Coronary artery (tissue), 2 donors: ENCODE data around the gene LRRC14B.
"Not testable (repeated sequence)": the region's sequence is repeated elsewhere in the genome, so short reads cannot be mapped to it uniquely, and the experiment has no call there.

Experiments used
- DNase-seq: peaks from one replicate; pipeline ENCODE4 v3.0.0-alpha.2; 2017; ENCODE audit warnings: low spot score
- H3K27ac ChIP-seq, 2 donors: fragments of 200-600 bp; sonication (generic); one replicate each; pipeline ENCODE4 v1.5.1; 2016 to 2019
- H3K4me3 ChIP-seq: fragments of 200-600 bp; sonication (generic); 2 replicates; pipeline ENCODE4 v1.5.1; 2016; ENCODE audit warnings: mild to moderate bottlenecking, moderate library complexity
- TF ChIP-seq, protein P1 (sequence below): fragments of 200-600 bp; sonication (generic); IDR thresholded peaks from one replicate; pipeline ENCODE4 v1.5.1; 2019; ENCODE audit warnings: antibody characterized with exemption

LRRC14B gene

DNA sequence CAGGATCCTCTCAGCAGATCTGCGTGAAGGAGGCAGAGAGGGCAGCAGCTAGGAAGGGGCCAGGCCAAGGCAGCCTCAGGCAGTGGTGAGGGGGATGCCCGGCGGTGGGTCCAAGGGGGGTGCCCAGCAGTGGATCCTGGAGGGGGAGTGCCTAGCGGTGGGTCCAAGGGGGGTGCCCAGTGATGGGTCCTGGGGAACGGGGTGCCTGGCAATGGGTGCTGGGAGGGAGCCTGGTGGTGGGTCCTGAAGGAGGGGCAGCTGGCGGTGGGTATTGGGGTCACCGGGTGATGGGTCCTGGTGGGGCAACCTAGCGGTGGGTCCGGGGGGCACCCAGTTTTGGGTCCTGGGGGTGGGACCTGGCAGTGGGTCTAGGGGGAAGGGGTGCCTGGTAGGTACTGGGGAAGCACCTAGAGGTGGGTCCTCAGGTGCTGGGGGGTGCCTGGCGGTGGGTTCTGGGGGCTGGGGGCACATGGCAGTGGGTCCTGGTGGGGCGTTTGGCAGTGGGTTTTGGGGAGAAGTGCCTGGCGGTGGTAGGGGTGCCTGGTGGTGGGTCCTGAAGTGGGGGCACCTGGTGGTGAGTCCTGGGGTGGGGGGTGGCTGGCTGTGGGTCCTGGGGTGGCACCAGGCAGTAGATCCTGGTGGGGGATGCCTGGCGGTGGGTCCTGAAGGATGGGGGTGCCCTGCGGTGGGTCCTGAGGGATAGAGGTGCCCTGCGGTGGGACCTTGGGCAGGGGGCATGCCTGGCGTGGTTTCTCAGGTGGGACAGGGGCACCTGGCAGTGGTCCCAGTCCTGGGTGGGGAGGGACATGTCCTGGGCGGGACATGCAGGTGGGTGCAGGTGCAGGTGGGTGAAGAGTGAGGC lies 1.9 kb downstream of the LRRC14B start:
- no peak overlapping the region for H3K27ac ChIP-seq
- DNase-seq = no peak
- no peak overlapping the region for H3K4me3 ChIP-seq
- TF ChIP-seq, protein P1, sequence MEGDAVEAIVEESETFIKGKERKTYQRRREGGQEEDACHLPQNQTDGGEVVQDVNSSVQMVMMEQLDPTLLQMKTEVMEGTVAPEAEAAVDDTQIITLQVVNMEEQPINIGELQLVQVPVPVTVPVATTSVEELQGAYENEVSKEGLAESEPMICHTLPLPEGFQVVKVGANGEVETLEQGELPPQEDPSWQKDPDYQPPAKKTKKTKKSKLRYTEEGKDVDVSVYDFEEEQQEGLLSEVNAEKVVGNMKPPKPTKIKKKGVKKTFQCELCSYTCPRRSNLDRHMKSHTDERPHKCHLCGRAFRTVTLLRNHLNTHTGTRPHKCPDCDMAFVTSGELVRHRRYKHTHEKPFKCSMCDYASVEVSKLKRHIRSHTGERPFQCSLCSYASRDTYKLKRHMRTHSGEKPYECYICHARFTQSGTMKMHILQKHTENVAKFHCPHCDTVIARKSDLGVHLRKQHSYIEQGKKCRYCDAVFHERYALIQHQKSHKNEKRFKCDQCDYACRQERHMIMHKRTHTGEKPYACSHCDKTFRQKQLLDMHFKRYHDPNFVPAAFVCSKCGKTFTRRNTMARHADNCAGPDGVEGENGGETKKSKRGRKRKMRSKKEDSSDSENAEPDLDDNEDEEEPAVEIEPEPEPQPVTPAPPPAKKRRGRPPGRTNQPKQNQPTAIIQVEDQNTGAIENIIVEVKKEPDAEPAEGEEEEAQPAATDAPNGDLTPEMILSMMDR = no peak

GRCh38 chr5:194102-194501 lies 2.8 kb downstream of the LRRC14B start:
- no peak overlapping the region for H3K4me3 ChIP-seq
- DNase-seq = no peak
- TF ChIP-seq, protein P1 = no peak
- H3K27ac ChIP-seq = no peak overlapping the region

DNA sequence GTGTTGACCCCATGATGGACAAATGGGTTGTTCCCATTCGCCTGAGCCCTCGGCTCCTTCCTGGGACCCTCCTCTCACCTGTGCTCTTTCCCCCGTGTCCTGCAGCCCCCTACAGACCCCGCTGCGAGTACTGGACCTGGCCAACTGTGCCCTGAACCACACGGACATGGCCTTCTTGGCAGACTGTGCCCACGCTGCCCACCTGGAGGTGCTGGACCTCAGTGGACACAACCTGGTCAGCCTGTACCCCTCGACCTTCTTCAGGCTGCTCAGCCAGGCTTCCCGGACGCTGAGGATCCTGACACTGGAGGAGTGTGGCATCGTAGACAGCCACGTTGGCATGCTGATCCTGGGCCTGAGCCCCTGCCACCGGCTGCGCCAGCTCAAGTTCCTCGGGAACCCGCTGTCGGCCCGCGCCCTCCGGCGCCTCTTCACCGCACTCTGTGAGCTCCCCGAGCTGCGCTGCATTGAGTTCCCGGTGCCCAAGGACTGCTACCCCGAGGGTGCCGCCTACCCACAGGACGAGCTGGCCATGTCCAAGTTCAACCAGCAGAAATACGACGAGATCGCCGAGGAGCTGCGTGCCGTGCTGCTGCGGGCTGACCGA lies 3.4 kb downstream of the LRRC14B start:
- TF ChIP-seq, protein P1 = no peak
- no peak for DNase-seq
- Histone ChIP-seq H3K4me3 (no peak overlapping the region), H3K27ac (no peak overlapping the region)

DNA sequence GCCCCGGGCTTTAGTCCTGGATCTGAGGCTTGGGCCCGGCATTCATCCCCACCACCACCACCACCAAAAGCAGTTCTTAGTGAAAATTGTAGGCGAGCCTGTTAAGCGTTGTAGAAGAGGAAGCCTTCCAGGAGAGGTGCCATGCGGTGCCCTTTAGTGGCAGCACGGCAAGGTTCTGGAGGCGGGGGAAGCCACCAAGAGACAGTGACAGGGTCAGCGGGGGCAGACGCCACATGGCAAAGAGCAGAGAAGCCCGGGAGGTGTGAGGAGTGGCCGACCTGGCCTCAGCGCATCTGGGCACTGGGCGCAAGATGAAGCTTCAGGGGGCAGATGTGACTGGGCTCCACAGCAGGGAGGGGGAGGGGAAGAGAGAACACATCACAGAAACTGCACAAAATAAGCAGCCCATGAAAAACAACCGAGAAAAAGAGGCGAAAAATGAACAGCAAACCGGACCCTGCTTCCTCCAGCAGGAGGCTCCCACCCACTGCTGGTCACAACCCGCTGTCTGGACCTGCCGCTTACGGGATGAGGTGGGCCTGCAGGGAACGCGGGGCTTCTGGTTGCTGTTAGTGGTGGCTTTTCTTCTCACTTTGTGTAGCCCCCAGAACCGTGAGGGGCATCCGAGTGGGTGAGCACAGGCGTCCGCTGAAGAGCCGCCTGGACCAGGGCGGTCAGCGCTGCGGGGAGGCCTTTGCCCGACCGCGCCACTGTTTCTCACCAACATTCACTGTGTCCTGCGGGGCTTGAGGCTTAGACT lies 4.3 kb downstream of the LRRC14B start:
- DNase-seq = no peak
- Histone ChIP-seq H3K4me3 (no peak overlapping the region), H3K27ac (no peak overlapping the region)
- TF ChIP-seq, protein P1 = no peak

DNA sequence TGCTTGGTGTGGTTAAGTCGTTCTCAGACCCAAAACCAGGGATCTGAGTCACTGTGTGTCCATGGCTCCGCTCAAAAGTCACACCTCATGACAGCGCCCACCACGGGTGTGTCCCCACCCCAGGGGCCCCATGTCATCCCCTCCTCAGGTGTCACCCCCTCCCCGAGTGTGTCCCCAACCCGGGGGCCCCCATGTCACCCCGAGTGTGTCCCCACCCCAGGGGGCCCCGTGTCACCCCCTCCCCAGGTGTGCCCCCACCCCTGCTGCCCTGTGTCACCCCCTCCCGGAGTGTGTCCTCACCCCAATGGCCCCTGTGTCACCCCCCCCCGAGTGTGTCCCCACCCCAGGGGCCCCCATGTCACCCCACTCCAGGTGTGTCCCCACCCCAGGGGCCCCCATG lies 5.1 kb downstream of the LRRC14B start:
- TF ChIP-seq, protein P1 = no peak
- Histone ChIP-seq H3K27ac (no peak overlapping the region), H3K4me3 (no peak overlapping the region)
- DNase-seq = no peak

GRCh38 chr5:197031-197430 lies 5.7 kb downstream of the LRRC14B start:
- H3K27ac ChIP-seq, DNase-seq, H3K4me3 ChIP-seq: not testable (repeated sequence)

DNA sequence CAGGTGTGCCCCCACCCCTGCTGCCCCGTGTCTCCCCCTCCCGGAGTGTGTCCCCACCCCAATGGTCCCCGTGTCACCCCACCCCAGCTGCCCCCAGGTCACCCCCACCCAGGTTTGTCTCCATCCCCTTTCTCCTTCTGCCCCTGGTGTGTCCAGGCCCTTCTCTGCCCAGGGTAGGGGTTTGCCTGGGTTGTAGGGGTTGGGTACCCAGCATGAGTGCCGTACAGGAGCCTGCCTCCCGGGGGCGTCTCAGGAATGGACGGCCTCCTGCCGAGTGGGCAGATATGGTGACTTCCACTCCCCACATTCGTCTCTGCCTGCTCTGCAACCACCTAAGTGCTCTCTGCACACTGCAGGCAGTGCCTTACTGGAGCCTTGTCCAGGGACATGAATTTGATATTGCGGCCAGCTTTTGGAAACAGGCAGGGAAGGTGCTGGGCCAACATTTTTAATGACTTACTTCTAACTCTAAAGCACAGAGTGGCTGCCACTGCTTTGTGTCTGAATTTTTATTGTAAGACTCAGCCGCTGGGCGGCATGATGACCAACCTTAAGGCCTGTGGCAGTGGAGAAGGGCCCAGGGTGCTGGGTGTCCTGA lies 6.7 kb downstream of the LRRC14B start:
- H3K4me3 ChIP-seq = no peak overlapping the region
- no peak overlapping the region for H3K27ac ChIP-seq
- TF ChIP-seq, protein P1 = no peak
- no peak for DNase-seq
